OCI-LY7 (cell line): ENCODE measurements around the gene CRELD2. TPM values are rescaled to one million over a fixed set of nuclear protein-coding genes. Genes with fewer than 3 reads are reported as not detected.
"Not testable (repeated sequence)": the region's sequence is repeated elsewhere in the genome, so short reads cannot be mapped to it uniquely, and the experiment has no call there.

Source experiments
- BruUV-seq: library from RNA; stranded (reverse); fragments of 400-500 nt; replicated peaks from 2 replicates; lab custom pipeline; 2021; lab: Mats Ljungman, UMichigan
- CTCF ChIA-PET: fragments of 300-600 bp; sonication (Branson Sonifier 250); formaldehyde crosslinking; loops from one replicate; lab custom pipeline; 2022; ENCODE audit warnings: antibody characterized with exemption; ENCODE audit not compliant: unreplicated experiment; lab: Charles Lee
- POLR2A ChIA-PET: fragments of 300-600 bp; sonication (Branson Sonifier 250); formaldehyde crosslinking; loops from one replicate; lab custom pipeline; 2022; ENCODE audit warnings: antibody characterized with exemption; lab: Charles Lee
- DNase-seq: peaks from one replicate; pipeline ENCODE4 v3.0.0-alpha.2; 2015; ENCODE audit warnings: low spot score
- H2AFZ ChIP-seq: fragments of 200-600 bp; sonication (generic), shearing (Covaris generic); 2 replicates; pipeline ENCODE4 v1.6.1; 2014; ENCODE audit warnings: mild to moderate bottlenecking, antibody characterized with exemption, low read length, moderate library complexity
- H3K27ac ChIP-seq: fragments of 200-600 bp; sonication (generic); 2 replicates; pipeline ENCODE4 v1.5.1; 2014; ENCODE audit warnings: mixed run types, low read depth, mild to moderate bottlenecking, moderate library complexity, low read length, inconsistent platforms; ENCODE audit not compliant: poor library complexity, severe bottlenecking
- H3K36me3 ChIP-seq: fragments of 200-600 bp; sonication (generic); 2 replicates; pipeline ENCODE4 v1.6.1; 2014; ENCODE audit warnings: mild to moderate bottlenecking, antibody characterized with exemption, low read length, moderate library complexity, mixed read lengths; ENCODE audit not compliant: insufficient read depth
- H3K4me1 ChIP-seq: fragments of 200-600 bp; sonication (generic); 2 replicates; pipeline ENCODE4 v1.5.1; 2014; ENCODE audit warnings: mild to moderate bottlenecking, low read length; ENCODE audit not compliant: insufficient read depth, poor library complexity, severe bottlenecking
- H3K4me2 ChIP-seq: fragments of 200-600 bp; sonication (generic); 2 replicates; pipeline ENCODE4 v1.6.1; 2014; ENCODE audit warnings: mild to moderate bottlenecking, low read length
- H3K4me3 ChIP-seq: fragments of 200-600 bp; sonication (generic); 2 replicates; pipeline ENCODE4 v1.5.1; 2014; ENCODE audit warnings: mild to moderate bottlenecking, low read depth, low read length; ENCODE audit not compliant: poor library complexity, severe bottlenecking
- H3K79me2 ChIP-seq: fragments of 200-600 bp; sonication (generic); 2 replicates; pipeline ENCODE4 v1.6.1; 2016; ENCODE audit warnings: low read depth, mild to moderate bottlenecking, low read length, moderate library complexity, mixed read lengths; ENCODE audit not compliant: insufficient read depth
- H3K9me2 ChIP-seq: fragments of 200-600 bp; sonication (generic); 2 replicates; pipeline ENCODE4 v1.6.1; 2016; ENCODE audit warnings: mild to moderate bottlenecking, low read length, mixed read lengths; ENCODE audit not compliant: insufficient read depth
- H3K9me3 ChIP-seq: fragments of 200-600 bp; sonication (generic); 2 replicates; pipeline ENCODE4 v1.6.1; 2014; ENCODE audit warnings: mild to moderate bottlenecking, mixed run types, low read length, mixed read lengths
- H4K20me1 ChIP-seq: fragments of 200-600 bp; sonication (generic); 2 replicates; pipeline ENCODE4 v1.6.1; 2014; ENCODE audit warnings: mild to moderate bottlenecking, antibody characterized with exemption, low read length, moderate library complexity, mixed read lengths; ENCODE audit not compliant: insufficient read depth
- CTCF ChIP-seq: fragments of 200-600 bp; sonication (generic); conservative IDR thresholded peaks from 2 replicates; pipeline ENCODE4 v1.5.1; 2014; ENCODE audit warnings: mild to moderate bottlenecking, antibody characterized with exemption, low read length, moderate library complexity, mixed read lengths
- EZH2phosphoT487 ChIP-seq: fragments of 200-600 bp; sonication (generic); IDR thresholded peaks from 2 replicates; pipeline ENCODE4 v1.6.1; 2018; ENCODE audit warnings: low read depth, borderline replicate concordance, mild to moderate bottlenecking, mixed run types, antibody characterized with exemption, low read length, moderate library complexity, mixed read lengths
- intact Hi-C: fragments of 100-400 bp; cut with micrococcal nuclease; formaldehyde crosslinking; loops from one replicate; pipeline ENCODE4 v1.10.0; 2022; ENCODE audit not compliant: unreplicated experiment
- total RNA-seq, 2 experiments: library from RNA; depleted of rRNA in 1 of 2; stranded (reverse); fragments of >200 nt in 1 of 2; shearing (Covaris generic) in 1 of 2; gene quantifications; 2 replicates each; pipeline ENCODE4 v1.2.3, GENCODE V29; 2014 to 2022

The CRELD2 gene
- total RNA-seq, 2 experiments from 2014 or later = 32.0 to 32.5 TPM

GRCh38 chr22:49944399-49944891 lies 26.0 kb downstream of the CRELD2 start:
- Histone ChIP-seq H3K36me3 (no peaks in the 10 kb centered on the region), H2AFZ (no peak overlapping the region), H3K4me1 (peaks cover 27% of the 10 kb centered on the region), H3K4me2 (no peak overlapping the region), H3K27ac (peak overlapping the region; percentile 77), H3K9me2 (no peaks in the 10 kb centered on the region), H4K20me1 (no peaks in the 10 kb centered on the region), H3K4me3 (no peak overlapping the region), H3K79me2 (no peaks in the 10 kb centered on the region), H3K9me3 (0 out of 2 replicates have a peak, but pooled peaks cover 9% of the 10 kb centered on the region)
- BruUV-seq = no TSS peak
- POLR2A ChIA-PET = no interaction called here
- intact Hi-C loops = no loop called here
- CTCF ChIA-PET = no interaction called here
- TF ChIP-seq CTCF (no peak), EZH2phosphoT487 (no peak)
- no peak for DNase-seq

GRCh38 chr22:49945042-49945794 lies 26.8 kb downstream of the CRELD2 start:
- H3K9me3 ChIP-seq, H3K4me3 ChIP-seq, H4K20me1 ChIP-seq, BruUV-seq, POLR2A ChIA-PET, H3K9me2 ChIP-seq, CTCF ChIA-PET, H3K79me2 ChIP-seq, H3K36me3 ChIP-seq, intact Hi-C loops: not testable (repeated sequence)
- peak; percentile 88 for DNase-seq
- peak overlapping the region; percentile 48 for H3K4me2 ChIP-seq
- H3K4me1 ChIP-seq = peaks cover 27% of the 10 kb centered on the region
- peak overlapping the region; percentile 77 for H3K27ac ChIP-seq
- H2AFZ ChIP-seq = peak overlapping the region; percentile 63; the same call in 1 of the 2 replicates

- no peaks in the 10 kb centered on the region for H3K36me3 ChIP-seq
- peaks cover 27% of the 10 kb centered on the region for H3K4me1 ChIP-seq
- H3K9me2 ChIP-seq = no peaks in the 10 kb centered on the region
- no peak overlapping the region for H3K4me2 ChIP-seq
- no peak overlapping the region for H3K4me3 ChIP-seq
- H3K9me3 ChIP-seq = 0 out of 2 replicates have a peak, but pooled peaks cover 9% of the 10 kb centered on the region
- H3K79me2 ChIP-seq = no peaks in the 10 kb centered on the region
- intact Hi-C loops = no loop called here
- no peak overlapping the region for H2AFZ ChIP-seq
- TF ChIP-seq CTCF (no peak), EZH2phosphoT487 (no peak)
- BruUV-seq = no TSS peak
- H4K20me1 ChIP-seq = no peaks in the 10 kb centered on the region
- CTCF ChIA-PET = no interaction called here
- POLR2A ChIA-PET = interaction anchor here (0.9 to 1.0 kb wide), 2 partner anchors 10 kb away, joined by 3 to 6 read pairs; no protein-coding TSS in a partner anchor
- no peak overlapping the region for H3K27ac ChIP-seq
- DNase-seq = no peak
Measured at GRCh38 chr22:49946612-49947295, 28.3 kb downstream of the CRELD2 start.
